ENCODE data around the gene B4GALNT4. TPM values are rescaled to one million over a fixed set of nuclear protein-coding genes. Genes with fewer than 3 reads are reported as not detected.
A peak's percentile ranks its signal among the peaks of the same experiment; 100 is the strongest.

B4GALNT4 gene
- total and polyA plus RNA-seq, 2 donors (not counting 1 experiment from before 2014, with no cell fraction given), result 1.5 to 3.8 TPM

- no peak for TF ChIP-seq CTCF (conservative IDR thresholded peaks at IDR 0.05 in 1 of 2, IDR thresholded peaks at IDR 0.05 in 1 of 2; ENCODE audit: low read depth in 1 of 2, low read length in 2 of 2)
- TF ChIP-seq EZH2 (IDR thresholded peaks at IDR 0.05; ENCODE audit: low read length, missing control alignments), result no peak
- Histone ChIP-seq H3K27ac (ENCODE audit: insufficient read depth, low read length) (peak overlapping the region; percentile 53), H4K20me1 (ENCODE audit: control insufficient read depth, extremely low read depth, insufficient read depth, low read length) (no peaks in the 10 kb centered on the region), H3K4me3 (replicated peaks in 1 of 4; ENCODE audit: control extremely low read depth in 1 of 4, insufficient read depth in 1 of 4, low read depth in 3 of 4, low read length in 4 of 4) (peak overlapping the region in 1 of 4 experiments; percentile 4), H3K79me2 (ENCODE audit: control insufficient read depth, insufficient read depth, low read length) (no peaks in the 10 kb centered on the region), H2AFZ (ENCODE audit: low read length) (peak overlapping the region; percentile 55), H3K36me3 (ENCODE audit: control insufficient read depth, insufficient read depth, low read length) (peaks cover 2% of the 10 kb centered on the region), H3K4me2 (ENCODE audit: extremely low read depth, insufficient read depth, low read length) (peak overlapping the region; percentile 54), H3K9ac (ENCODE audit: insufficient read depth, low read length) (no peak overlapping the region), H3K27me3 (ENCODE audit: control insufficient read depth, insufficient read depth, low read length) (no peaks in the 10 kb centered on the region), H3K4me1 (ENCODE audit: control insufficient read depth, extremely low read depth, insufficient read depth, low read length) (peaks cover 8% of the 10 kb centered on the region), H3K9me3 (ENCODE audit: control insufficient read depth, insufficient read depth, low read depth, low read length) (no peaks in the 10 kb centered on the region)
- DNase-seq (ENCODE audit: low read depth in 2 of 2), result peak; percentile 70 to 86
Measured at GRCh38 chr11:353179-353873, 16.0 kb upstream of the B4GALNT4 start.

GRCh38 chr11:355581-356458 lies 13.5 kb upstream of the B4GALNT4 start:
- H3K27me3 ChIP-seq (ENCODE audit: control insufficient read depth, insufficient read depth, low read length), result peaks cover 9% of the 10 kb centered on the region
- peak overlapping the region; percentile 91 for H3K9ac ChIP-seq (ENCODE audit: insufficient read depth, low read length)
- no peaks in the 10 kb centered on the region for H4K20me1 ChIP-seq (ENCODE audit: control insufficient read depth, extremely low read depth, insufficient read depth, low read length)
- peaks cover 8% of the 10 kb centered on the region for H3K4me1 ChIP-seq (ENCODE audit: control insufficient read depth, extremely low read depth, insufficient read depth, low read length)
- H3K4me2 ChIP-seq (ENCODE audit: extremely low read depth, insufficient read depth, low read length), result peak overlapping the region; percentile 73
- peak; percentile 93 to 98 for DNase-seq (ENCODE audit: low read depth in 2 of 2)
- TF ChIP-seq EZH2 (IDR thresholded peaks at IDR 0.05; ENCODE audit: low read length, missing control alignments), result no peak
- TF ChIP-seq CTCF (conservative IDR thresholded peaks at IDR 0.05 in 1 of 2, IDR thresholded peaks at IDR 0.05 in 1 of 2; ENCODE audit: low read depth in 1 of 2, low read length in 2 of 2), result no peak
- H3K36me3 ChIP-seq (ENCODE audit: control insufficient read depth, insufficient read depth, low read length), result peaks cover 2% of the 10 kb centered on the region
- H3K4me3 ChIP-seq (replicated peaks in 1 of 4; ENCODE audit: control extremely low read depth in 1 of 4, insufficient read depth in 1 of 4, low read depth in 3 of 4, low read length in 4 of 4), result peak overlapping the region in 3 of 4 experiments; percentile 22 to 38 (median 28)
- H3K27ac ChIP-seq (ENCODE audit: insufficient read depth, low read length), result peak overlapping the region; percentile 99
- H3K9me3 ChIP-seq (ENCODE audit: control insufficient read depth, insufficient read depth, low read depth, low read length), result no peaks in the 10 kb centered on the region
- no peaks in the 10 kb centered on the region for H3K79me2 ChIP-seq (ENCODE audit: control insufficient read depth, insufficient read depth, low read length)
- H2AFZ ChIP-seq (ENCODE audit: low read length), result no peak overlapping the region

GRCh38 chr11:356610-357009 lies 12.7 kb upstream of the B4GALNT4 start:
- TF ChIP-seq EZH2 (IDR thresholded peaks at IDR 0.05; ENCODE audit: low read length, missing control alignments) (no peak), CTCF (conservative IDR thresholded peaks at IDR 0.05 in 1 of 2, IDR thresholded peaks at IDR 0.05 in 1 of 2; ENCODE audit: low read depth in 1 of 2, low read length in 2 of 2) (no peak)
- no peaks in the 10 kb centered on the region for H4K20me1 ChIP-seq (ENCODE audit: control insufficient read depth, extremely low read depth, insufficient read depth, low read length)
- DNase-seq (ENCODE audit: low read depth in 2 of 2), result no peak
- H2AFZ ChIP-seq (ENCODE audit: low read length), result no peak overlapping the region
- no peak overlapping the region for H3K4me2 ChIP-seq (ENCODE audit: extremely low read depth, insufficient read depth, low read length)
- H3K9ac ChIP-seq (ENCODE audit: insufficient read depth, low read length), result no peak overlapping the region
- no peak overlapping the region for H3K27ac ChIP-seq (ENCODE audit: insufficient read depth, low read length)
- no peaks in the 10 kb centered on the region for H3K79me2 ChIP-seq (ENCODE audit: control insufficient read depth, insufficient read depth, low read length)
- peaks cover 9% of the 10 kb centered on the region for H3K27me3 ChIP-seq (ENCODE audit: control insufficient read depth, insufficient read depth, low read length)
- H3K9me3 ChIP-seq (ENCODE audit: control insufficient read depth, insufficient read depth, low read depth, low read length), result no peaks in the 10 kb centered on the region
- H3K36me3 ChIP-seq (ENCODE audit: control insufficient read depth, insufficient read depth, low read length), result peaks cover 2% of the 10 kb centered on the region
- no peak overlapping the region for H3K4me3 ChIP-seq (replicated peaks in 1 of 4; ENCODE audit: control extremely low read depth in 1 of 4, insufficient read depth in 1 of 4, low read depth in 3 of 4, low read length in 4 of 4)
- H3K4me1 ChIP-seq (ENCODE audit: control insufficient read depth, extremely low read depth, insufficient read depth, low read length), result peaks cover 8% of the 10 kb centered on the region
